Cerebellar nuclear complex (tissue), 1 donor: ENCODE data around the gene RPIA.
"Not testable (repeated sequence)": the region's sequence is repeated elsewhere in the genome, so short reads cannot be mapped to it uniquely, and the experiment has no call there.

Experiments used
- DNase-seq, 2 experiments: peaks; one replicate each; lab custom pipeline; 2025; lab: John Stamatoyannopoulos, UW

The RPIA gene

DNA sequence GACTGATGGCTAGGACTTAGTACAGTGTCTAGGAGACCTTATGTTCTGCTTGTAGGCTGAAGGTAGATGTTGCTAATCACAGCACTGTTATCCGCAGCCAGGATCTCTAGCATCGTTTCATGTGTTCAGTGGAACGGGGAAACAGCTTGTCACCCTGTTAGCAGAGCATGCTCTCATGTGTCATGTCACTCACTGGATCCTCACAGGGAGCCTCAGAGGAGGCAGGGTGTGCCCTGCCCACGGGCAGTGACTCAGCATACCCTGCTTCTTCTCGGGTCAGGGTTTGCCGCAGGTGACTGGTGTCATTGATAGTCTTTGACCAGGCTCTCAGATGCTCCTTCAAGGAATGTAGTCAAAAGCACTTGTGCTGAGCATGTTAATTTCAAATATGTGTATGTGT lies 44.4 kb downstream of the RPIA start:
- no peak for DNase-seq

DNA sequence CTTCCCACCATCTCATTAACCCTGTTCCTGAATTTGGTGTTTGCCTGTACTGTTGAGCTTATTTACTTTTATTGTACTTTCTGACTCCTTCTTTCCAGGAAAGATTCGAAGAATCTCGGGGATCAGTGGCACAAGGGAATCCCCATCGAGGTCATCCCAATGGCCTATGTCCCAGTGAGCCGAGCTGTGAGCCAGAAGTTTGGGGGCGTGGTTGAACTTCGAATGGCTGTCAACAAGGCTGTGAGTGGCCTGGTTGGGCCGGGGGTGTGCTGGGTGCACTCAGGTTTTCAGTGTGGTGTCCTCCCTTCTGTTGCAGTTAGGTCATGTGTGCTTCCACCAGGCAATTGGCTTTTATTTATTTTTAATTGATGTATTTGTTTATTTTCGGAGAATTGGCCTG lies 45.0 kb downstream of the RPIA start:
- DNase-seq: no peak

DNA sequence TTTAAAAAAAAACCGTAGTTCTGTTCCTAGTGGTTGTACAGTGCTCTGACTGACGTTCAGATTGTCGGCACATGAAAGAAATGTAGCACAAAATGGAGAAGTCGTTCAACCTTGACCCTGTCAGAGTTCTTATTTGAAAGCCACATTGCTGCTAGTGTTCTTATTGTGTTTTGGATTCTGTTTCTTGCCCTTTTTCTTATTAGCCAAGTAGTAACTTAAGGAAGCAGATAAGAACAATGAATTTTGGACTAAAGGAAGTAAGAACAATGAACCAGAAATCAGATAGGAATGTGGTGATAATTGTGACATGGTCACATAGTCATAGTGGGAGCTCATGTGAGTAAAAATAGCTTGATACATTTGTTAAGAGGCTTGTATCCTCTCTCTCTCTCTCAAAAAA lies 45.9 kb downstream of the RPIA start:
- DNase-seq: no peak

DNA sequence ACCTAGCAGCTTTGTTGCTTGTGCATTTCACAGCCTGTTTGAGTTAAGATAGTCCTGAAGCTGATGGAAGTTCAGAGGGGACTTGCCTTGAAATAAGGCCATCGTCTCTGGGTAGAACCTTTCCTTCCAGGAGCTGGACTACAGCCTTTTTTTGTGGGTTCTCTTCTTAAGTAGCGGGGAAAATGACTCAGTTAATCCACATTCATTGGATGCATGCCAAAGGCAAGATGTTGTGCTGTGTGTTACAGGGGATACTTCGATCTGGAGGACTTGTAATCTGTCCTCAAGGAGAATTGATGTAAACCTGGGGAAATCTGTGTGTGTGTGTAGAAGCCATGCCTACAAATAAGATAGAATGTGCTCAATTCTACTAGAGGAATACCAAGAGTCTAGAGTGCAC lies 46.8 kb downstream of the RPIA start:
- DNase-seq: no peak

DNA sequence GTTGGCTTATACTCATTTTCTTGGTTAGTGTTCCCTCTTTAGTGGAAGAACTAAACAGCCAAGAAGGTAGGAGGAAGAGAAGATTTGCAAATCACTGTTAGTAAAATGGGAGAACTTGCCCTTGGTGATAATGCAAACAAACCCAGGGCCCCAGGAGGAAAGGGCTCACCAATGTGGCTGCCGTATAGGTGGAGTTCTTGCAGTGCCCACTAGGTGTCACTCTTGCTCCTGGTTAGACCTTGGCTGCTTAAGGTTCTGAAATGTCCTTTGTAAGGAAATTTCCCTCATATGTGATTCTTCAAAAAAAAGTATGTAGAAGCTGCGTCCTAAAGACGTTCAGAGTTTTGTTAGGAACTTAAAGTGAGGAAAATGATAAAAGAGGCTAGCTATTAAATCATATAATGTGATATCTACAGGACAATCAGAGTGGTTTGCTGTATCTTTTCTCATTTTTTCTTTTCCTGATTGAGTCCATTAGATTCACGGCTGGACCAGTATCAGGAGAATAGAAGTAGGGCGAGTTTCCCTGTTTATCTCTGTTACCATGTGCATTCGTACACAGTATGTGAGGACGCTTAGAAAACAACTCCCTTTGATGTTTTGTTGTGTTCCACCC lies 48.6 kb downstream of the RPIA start:
- no peak for DNase-seq

DNA sequence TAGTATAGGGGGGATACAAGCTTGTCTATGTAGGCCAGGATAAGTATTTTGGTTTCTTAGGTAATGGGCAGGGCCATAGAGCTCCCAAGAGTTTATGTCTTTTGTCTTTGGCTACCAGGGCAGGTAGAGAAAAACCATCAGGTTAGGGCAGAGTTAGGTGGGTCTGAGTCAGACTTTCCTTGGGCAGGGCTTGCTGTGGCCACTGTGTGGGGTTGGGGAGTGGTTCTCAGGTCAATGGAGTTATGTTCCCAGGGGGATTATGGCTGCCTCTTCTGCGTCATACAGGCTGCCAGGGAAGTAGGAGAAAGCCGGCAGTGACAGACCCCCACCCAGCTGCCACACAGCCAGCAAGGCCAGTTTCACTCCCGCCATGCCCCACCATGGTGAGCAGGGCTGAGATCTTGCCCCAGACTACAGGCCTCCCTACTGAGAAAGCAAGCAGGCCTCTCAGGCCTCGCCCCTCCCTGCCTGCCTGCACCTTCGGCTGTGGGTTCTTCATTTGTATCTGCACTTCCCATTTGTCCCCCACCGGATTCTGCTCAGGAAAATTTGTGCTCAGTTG lies 55.5 kb downstream of the RPIA start:
- DNase-seq: no peak

DNA sequence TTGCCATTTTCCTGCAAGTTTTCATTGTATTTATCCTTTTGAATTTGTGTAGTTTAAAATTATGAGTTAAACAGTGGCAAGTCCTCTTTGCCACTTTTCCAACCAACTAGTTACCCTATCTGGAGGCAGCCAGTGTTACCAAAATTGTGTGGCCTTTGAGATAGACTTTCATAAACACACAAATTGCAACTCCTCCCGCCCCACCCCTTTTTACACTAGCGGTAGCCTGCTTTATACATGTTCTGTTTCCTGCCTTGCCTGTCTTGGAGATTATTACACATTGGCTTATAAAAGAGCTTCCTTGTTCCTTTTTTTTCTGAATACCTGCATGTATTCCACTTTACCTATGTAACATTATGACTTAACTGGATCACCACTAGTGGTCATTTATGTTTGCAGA lies 56.5 kb downstream of the RPIA start:
- no peak for DNase-seq

DNA sequence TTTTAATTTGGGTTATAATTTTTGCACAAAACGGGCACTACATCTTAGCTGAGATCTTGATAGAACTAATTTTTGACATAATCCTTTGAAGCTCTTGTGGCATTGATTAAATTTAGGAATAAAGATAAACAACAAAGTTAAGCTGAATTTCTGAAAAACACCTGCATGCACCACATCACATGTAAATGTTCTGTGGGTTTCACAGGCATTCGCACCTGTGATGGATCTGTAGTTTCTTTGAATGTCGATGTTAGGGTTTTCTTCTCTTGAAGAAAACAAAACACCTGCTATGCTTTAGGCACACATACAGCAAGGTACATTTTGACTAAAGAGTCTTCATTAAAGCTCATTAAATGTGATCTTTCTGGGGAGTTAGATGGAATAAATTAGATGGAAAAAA lies 60.3 kb downstream of the RPIA start:
- no peak for DNase-seq

DNA sequence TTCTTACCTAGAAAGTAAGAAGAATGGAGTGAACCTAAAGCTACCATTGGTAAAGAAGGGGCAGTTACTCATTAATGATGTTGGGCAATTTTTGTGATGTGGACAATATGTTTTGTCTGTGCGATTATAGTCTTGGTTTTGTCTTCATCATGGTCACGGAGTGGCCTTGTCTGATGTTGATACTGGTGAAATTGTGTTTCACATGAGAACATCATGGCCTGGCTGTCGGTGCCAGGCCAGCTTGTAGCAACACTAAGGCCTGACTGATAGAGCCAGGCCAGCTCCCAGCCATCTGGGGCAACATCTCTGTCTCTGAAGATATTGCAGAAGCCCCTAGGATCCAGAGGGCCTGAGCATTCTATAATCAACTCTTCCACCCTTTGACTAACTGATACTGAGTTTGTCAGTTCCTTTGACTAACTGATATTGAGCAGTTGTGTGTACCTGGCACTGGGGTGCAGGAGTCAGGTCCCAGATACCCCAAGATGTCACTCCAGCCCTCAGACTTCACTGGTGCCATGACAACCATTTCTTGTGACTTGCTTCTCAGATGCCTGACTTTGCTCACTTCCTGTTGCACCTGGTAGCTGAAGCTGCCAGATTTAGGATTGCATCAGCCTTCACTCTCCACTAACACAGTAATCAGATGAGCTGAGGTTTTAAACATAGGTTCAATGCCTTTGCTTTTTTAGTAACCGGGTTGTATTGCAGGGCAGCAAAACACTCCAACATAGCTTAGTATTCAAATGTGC lies 62.5 kb downstream of the RPIA start:
- no peak for DNase-seq

DNA sequence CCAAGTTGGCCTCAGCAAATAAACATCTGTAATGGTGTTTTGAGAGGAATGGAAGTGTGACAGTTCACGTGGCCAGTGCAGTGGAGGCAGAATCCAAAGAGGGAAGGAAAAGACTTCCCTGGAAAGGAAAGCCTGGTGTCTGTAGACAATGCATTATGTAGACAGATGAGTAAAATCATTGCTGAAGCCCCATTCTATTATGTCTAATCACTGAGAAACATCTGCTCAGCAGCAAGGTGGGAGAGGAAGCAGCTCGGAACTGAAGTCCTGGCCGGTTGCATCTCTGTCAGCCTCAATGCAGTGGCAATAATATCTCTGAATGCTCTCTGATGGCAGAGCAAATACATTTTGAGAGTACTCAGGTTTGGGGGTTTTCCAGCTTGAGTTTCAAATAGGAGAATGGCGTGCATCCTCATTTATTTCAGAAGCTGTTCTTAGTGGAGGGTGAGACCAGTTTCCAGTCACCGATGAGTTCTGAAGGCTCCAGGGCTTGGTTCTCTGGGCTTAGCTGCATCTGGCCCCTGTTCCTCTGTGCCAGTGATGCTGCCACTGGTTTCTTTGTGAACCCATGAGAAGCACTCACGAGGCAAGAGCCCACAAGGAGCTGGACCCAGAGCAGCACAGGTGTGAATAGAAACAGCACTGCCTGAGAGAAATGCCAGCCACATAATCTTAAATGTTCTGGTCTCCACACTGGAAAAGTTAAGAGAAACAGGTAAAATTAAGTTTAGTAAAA lies 63.3 kb downstream of the RPIA start:
- no peak for DNase-seq

DNA sequence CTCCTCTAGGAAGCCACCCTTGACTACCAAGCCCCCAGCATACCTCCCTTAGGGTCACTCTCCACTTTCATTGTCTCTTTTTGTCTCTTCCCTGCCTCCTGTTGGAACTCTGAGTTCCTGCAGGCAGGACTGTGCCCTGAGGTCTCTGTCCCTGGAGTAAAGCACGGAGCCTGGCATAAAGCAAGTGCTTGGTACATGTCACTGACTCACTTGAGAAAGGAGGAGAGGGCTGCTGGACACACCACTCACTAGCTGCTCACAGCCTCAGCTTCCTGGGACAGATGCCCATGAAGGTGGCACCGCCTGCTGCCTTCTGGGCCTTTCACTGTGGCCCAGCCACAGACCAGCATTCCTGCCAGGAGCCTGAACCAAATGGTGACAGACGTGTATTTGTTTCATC lies 64.4 kb downstream of the RPIA start:
- no peak for DNase-seq

DNA sequence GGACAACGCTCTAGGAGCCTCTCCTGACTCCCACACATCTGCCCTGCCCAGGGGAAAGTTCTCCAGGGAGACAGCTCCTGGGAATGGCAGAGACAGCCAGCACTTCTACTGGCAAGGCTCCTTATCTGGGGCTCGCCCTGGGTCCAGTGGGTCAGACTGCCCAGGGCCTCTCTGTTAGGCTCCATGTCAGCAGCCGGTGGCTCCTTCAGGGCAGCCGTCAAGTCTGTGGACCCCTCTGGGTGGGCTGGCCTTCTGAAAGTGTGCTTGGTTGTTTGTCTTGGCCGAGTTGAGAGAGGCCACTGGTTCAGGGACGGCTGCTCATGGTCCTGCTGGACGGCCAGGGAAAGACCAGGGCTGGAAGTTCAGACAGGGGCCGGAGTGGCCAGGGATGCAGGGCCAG lies 65.6 kb downstream of the RPIA start:
- no peak for DNase-seq

DNA sequence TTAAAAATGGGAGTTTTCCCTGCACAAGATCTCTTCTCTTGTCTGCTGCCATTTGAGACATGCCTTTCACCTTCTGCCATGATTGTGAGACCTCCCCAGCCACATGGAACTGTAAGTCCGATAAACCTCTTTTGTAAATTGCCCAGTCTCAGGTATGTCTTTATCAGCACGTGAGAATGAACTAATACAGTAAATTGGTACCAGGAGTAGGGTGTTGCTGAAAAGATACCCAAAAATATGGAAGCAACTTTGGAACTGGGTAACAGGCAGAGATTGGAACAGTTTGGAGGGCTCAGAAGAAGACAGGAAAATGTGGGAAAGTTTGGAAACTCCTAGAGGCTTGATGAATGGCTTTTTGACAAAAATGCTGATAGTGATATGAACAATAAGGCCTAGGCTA lies 67.2 kb downstream of the RPIA start:
- not testable (repeated sequence) for DNase-seq

DNA sequence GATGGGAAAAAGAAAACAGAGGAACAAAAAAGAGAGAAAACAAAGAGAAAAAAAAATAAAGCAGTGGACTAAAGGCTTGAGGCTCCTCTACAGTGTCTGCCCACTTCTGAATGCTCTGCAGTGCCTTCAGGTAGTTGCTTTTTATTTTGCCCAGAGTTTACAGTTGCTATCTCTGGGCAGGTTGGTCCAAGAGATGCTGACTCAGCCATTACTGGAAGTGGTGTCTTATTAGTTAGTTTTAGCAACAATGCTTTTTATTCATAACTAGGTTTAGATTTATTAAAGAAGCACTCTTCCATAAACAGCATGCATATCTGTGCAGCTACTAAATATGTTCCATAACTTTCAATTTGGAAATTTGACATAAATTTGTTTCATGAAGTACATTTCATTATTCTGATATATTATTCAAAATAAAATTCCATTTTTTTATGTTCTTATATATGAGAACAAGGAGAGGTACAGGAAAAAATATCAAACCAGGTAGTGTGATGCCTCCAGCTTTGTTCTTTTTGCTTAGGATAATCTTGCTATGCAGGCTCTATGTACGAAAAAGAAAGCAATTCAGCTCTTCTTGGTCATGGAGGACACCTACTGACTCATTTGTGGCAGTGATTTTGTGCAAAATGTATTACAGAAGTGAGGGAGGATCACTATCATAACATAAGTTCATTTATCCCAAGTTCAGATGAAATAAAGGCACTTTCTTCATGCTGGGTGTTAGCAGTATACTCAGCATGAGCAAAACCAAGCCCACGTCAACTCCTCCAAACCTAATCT lies 69.5 kb downstream of the RPIA start:
- DNase-seq: no peak

DNA sequence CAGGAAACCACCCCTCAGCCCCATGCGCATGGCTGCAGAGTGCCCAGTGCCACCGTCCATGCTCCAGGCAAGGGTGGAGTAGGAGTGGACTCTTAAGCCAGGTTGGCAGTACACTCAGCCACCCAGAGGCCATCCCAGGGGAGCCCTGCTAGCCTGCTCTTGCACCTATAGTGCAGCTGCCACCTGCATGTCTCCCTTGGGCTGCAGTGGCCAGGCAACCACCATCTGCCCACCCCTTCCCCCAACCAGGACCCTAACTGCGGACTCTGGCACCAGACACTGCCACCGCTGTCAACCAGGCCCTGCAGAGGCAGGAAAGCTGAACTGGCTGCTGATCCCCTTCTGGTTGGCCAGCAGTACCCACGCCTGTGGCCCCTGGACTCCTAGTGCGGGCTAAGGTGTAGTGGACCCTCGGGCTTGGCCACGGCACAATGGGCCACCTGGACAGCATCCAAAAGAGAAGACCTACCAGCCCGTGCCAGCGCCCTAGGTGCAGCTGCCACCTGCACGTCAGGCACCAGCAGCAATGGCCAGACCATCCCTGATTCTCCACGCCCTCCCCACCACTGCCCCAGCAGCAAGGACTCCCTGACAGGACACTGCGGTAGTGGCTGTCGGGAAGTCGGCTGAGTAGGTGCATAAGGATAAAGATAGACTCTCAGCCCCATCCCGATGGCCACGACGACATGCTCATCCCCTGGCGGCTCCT lies 72.8 kb downstream of the RPIA start:
- DNase-seq: no peak

DNA sequence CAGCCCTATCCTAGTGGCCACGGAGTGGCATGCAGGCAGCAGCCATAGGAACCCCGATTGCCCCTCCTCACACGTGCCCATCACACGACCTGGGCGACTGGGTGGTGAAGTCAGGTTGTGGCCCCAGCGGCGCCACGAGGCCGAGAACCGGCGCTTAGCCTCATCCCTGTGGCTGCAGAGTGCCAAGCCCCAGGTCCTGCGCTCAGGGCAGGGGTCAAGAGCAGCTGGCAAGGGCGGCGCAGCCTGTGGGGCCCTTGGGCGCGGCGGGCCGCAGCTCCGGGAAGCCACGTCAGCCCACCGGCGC lies 73.3 kb downstream of the RPIA start:
- no peak for DNase-seq

DNA sequence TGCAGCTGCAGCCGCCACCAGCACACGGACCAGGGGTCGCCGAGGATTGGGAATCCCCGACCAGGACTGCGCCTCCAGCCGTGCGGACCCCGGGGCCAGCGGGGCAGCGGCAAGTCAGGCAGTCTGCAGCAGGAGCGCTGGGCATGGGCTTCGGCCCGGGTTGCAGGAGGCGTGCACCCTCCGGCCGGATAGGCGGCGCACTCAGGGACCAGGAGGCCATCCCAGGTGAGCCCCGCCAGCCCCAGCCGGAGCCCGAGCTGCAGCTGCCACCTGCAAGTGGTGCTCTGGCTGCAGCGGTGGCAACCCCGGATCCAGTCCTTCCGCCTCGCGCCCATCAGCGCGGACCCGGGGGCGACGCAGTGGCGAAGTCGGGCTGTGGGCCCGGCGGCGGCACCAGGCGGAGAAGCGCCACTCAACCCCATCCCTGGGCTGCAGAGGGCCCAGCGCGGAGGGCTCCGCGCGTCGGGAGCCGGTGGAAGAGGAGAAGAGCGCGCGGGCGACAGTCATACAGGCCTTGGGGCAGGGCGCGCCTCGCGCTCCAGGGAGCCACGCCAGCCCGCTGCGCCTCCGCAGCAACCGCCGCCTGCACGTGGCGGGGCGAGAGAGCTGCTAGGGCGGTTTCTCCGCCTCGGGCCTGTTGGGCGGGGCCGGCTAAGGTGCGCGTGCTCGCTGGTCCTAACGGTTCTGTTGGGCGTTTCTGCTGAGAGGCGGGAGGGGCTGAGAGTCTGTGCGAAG lies 73.8 kb downstream of the RPIA start:
- DNase-seq: no peak

DNA sequence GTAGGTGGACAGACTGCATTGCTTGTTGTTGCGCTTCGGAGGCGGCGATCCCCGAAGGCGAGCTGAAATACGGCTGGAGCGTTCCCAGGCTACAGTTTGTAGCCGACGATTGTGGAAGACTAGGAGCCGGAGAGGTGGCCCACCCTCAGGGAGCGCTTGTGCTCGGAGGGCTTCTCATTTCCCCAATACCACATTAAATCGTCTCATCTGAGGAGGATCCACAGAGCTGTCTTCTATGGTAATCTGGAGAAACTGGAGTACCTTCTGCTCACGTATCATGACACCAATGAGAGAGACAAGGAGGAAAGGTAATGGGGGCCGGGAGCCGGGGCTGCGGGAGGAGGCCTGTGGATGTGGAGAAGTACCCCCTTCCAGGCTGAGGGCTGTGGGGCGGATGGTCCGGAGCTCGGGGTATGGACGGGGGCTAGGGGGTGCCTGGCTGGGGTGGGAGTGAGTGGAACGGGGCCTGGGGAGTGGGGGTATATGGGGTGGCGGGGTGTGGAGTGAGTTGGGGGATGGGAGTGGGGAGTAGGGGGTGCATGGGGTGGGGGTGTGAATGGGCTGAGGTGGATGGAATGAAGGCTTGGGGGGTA lies 74.5 kb downstream of the RPIA start:
- DNase-seq: not testable (repeated sequence)

DNA sequence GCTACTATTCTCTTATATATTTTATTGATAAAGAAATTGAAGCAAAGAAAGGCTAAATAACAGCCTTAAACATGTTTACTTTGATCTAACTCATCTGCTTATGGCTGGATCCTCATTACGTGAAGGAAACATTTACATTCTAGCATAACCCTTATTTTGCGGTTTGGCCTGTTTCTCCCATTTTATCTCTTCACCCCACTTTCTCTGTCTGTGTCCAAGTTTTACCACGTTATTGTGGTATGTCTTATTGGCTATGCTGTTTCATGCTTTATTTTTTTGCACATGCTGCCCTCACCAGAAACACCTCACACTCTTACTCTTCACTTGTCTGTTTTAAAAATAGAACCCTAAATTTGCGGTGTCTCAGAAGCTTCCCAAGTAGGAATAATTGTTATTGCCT lies 78.5 kb downstream of the RPIA start:
- DNase-seq: no peak

DNA sequence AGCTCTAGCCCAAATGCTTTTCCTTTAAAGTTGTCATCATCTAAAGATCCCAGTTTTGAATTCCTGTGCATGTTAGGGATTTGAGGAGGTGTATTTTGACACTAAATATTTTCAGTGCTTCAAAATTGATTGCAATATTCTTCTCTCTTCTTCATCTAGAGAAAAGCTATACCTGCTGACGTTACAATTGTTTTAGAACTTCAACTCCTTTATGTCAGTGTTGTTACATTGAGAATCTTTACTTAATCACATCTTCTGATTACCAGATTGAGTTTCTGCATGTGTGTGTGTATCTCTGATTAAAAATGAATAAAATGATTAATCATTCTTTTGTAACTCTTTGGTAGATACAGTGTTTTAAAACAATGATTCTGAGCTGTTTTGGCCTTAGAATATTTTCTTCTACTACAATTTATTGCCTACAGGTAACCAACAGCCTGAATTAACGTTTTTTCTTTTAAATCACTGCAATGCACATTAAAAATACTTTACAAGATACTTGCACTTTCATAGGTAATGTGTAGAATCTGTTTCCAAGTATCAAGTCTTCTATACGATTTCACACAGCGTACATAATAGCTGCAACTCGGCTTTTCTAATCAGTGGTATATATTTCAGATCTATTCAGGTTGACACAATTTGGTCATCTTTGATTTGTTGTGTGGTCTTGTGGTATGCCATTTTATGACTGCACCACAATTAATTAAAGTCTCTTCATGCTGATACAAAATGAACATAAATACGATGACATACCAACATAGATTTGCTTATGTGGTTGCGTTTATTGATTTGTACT lies 82.0 kb downstream of the RPIA start:
- DNase-seq: not testable (repeated sequence)
